Caco-2 (cell line): ENCODE results near the gene KRTAP29-1. TPM values are rescaled to one million over a fixed set of nuclear protein-coding genes. Genes with fewer than 3 reads are reported as not detected.
"Not testable (repeated sequence)": the region's sequence is repeated elsewhere in the genome, so short reads cannot be mapped to it uniquely, and the experiment has no call there.

Experiments used
- BruUV-seq: library from RNA; stranded (reverse); fragments of 400-500 nt; replicated peaks from 2 replicates; lab custom pipeline; 2021; lab: Mats Ljungman, UMichigan
- CTCF ChIA-PET: fragments of 300-600 bp; sonication (Branson Sonifier 250); formaldehyde crosslinking; loops from one replicate; lab custom pipeline; 2022; ENCODE audit warnings: antibody characterized with exemption; lab: Charles Lee
- POLR2A ChIA-PET: fragments of 300-600 bp; sonication (Branson Sonifier 250); formaldehyde crosslinking; loops from one replicate; lab custom pipeline; 2022; ENCODE audit warnings: antibody characterized with exemption; lab: Charles Lee
- DNase-seq, 2 experiments: peaks; one replicate each; pipeline versions ENCODE4 v3.0.0 to v3.0.0-alpha.2; 2020 to 2022
- H3K27me3 ChIP-seq: replicated peaks from 2 replicates; pipeline ENCODE4 v1.6.0; 2011; ENCODE audit warnings: low read length; ENCODE audit not compliant: control insufficient read depth, insufficient read depth
- H3K36me3 ChIP-seq: 2 replicates; pipeline ENCODE4 v1.5.1; 2011; ENCODE audit warnings: low read length; ENCODE audit not compliant: control insufficient read depth, insufficient read depth
- H3K4me1 ChIP-seq: fragments of 250-450 bp; sonication (Bioruptor Pico); 2 replicates; pipeline ENCODE4 v1.5.1; 2020; ENCODE audit warnings: mild to moderate bottlenecking
- H3K4me3 ChIP-seq: 2 replicates; pipeline ENCODE4 v1.5.1; 2011; ENCODE audit warnings: low read depth, mild to moderate bottlenecking, control low read depth, low read length
- H3K9me3 ChIP-seq: fragments of 250-450 bp; sonication (Bioruptor Pico); 2 replicates; pipeline ENCODE4 v1.5.1; 2020; ENCODE audit warnings: mild to moderate bottlenecking, moderate library complexity
- H3K27ac Mint-ChIP-seq: one replicate; pipeline ENCODE4 v1.8.0; 2022; ENCODE audit warnings: mixed read lengths; ENCODE audit not compliant: unreplicated experiment
- H3K27me3 Mint-ChIP-seq: one replicate; pipeline ENCODE4 v1.8.0; 2022; ENCODE audit warnings: mixed read lengths; ENCODE audit not compliant: insufficient read depth, unreplicated experiment
- H3K36me3 Mint-ChIP-seq: one replicate; pipeline ENCODE4 v1.8.0; 2022; ENCODE audit warnings: mild to moderate bottlenecking, mixed read lengths; ENCODE audit not compliant: insufficient read depth, unreplicated experiment
- H3K4me1 Mint-ChIP-seq: one replicate; pipeline ENCODE4 v1.8.0; 2022; ENCODE audit warnings: low read depth, mixed read lengths; ENCODE audit not compliant: unreplicated experiment
- H3K4me3 Mint-ChIP-seq: one replicate; pipeline ENCODE4 v1.8.0; 2022; ENCODE audit warnings: mild to moderate bottlenecking, moderate library complexity, mixed read lengths; ENCODE audit not compliant: unreplicated experiment
- H3K9me3 Mint-ChIP-seq: one replicate; pipeline ENCODE4 v1.8.0; 2022; ENCODE audit warnings: mixed read lengths; ENCODE audit not compliant: unreplicated experiment
- CTCF ChIP-seq, 2 experiments: fragments of 200-600 bp in 1 of 2; IDR thresholded peaks; 1 replicate in 1 of 2; 2 replicates in 1 of 2; pipeline versions ENCODE4 v1.5.1 to v1.8.0; 2011 to 2022; ENCODE audit warnings: antibody characterized with exemption in 1 of 2, control low read depth in 1 of 2, inconsistent platforms in 1 of 2, low read depth in 1 of 2, low read length in 1 of 2, mild to moderate bottlenecking in 1 of 2, moderate library complexity in 1 of 2; ENCODE audit not compliant: insufficient read depth in 1 of 2, severe bottlenecking in 1 of 2, unreplicated experiment in 1 of 2
- intact Hi-C: fragments of 100-400 bp; cut with micrococcal nuclease; formaldehyde crosslinking; loops from one replicate; pipeline ENCODE4 v1.10.0; 2022; ENCODE audit not compliant: unreplicated experiment
- total RNA-seq: library from RNA; stranded (reverse); gene quantifications from 2 replicates; pipeline ENCODE4 v1.2.3, GENCODE V29; 2022

The KRTAP29-1 gene
- total RNA-seq, 1 experiment from 2014 or later: not detected

- no peaks in the 10 kb centered on the region for H3K9me3 Mint-ChIP-seq
- H3K27ac Mint-ChIP-seq: no peak overlapping the region
- H3K27me3 Mint-ChIP-seq: peaks cover 7% of the 10 kb centered on the region
- ChIA-PET CTCF (no interaction called here), POLR2A (no interaction called here)
- H3K27me3 ChIP-seq: no peaks in the 10 kb centered on the region; the same call in 1 of the 2 replicates
- peaks cover 6% of the 10 kb centered on the region for H3K4me1 Mint-ChIP-seq
- intact Hi-C loops: no loop called here
- H3K4me3 Mint-ChIP-seq: no peak overlapping the region
- no peaks in the 10 kb centered on the region for H3K36me3 ChIP-seq
- TF ChIP-seq CTCF (IDR thresholded peaks at IDR 0.05; ENCODE audit: insufficient read depth in 1 of 2, low read depth in 1 of 2, low read length in 1 of 2, severe bottlenecking in 1 of 2, unreplicated experiment in 1 of 2): no peak
- no peaks in the 10 kb centered on the region for H3K4me1 ChIP-seq
- no peaks in the 10 kb centered on the region for H3K9me3 ChIP-seq
- no peak overlapping the region for H3K4me3 ChIP-seq
- no TSS peak for BruUV-seq
- DNase-seq: no peak
- H3K36me3 Mint-ChIP-seq: no peaks in the 10 kb centered on the region
Observed at GRCh38 chr17:41256291-41256685, 46.4 kb downstream of the KRTAP29-1 start.

DNA sequence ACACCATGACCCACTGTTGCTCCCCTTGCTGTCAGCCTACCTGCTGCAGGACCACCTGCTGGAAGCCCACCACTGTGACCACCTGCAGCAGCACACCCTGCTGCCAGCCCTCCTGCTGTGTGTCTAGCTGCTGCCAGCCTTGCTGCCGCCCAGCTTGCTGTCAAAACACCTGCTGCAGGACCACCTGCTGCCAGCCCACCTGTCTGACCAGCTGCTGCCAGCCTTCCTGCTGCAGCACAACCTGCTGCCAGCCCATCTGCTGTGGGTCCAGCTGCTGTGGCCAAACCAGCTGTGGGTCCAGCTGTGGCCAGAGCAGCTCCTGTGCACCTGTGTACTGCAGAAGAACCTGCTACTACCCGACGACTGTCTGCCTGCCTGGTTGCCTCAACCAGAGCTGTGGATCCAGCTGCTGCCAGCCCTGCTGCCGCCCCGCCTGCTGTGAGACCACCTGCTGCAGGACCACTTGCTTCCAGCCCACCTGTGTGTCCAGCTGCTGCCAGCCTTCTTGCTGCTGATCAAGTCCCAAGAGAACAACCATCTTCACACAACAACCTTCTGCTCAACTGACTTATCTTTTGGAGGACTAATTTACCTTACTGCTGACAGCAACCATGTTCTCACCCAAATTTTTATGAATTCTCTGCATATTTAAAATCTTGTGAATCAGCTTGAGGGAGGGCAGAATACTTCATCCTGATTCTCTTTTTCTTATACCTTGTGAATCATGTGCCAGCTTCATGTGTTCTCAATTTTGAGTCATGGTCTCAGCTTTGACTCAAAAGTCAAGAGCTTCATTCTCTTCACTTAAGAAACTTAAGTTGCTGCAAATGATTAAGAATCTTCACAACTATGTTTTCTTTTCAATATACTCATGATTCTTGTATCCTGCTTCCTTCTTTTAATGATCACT is 47.0 kb downstream of the KRTAP29-1 start, which contains the start of gene KRTAP9-9:
Gene KRTAP9-9, plus strand, starts transcription at position 4 of the 910 bp plus-strand sequence.
- H3K4me1 Mint-ChIP-seq, H3K4me3 ChIP-seq, POLR2A ChIA-PET, intact Hi-C loops, CTCF ChIA-PET, H3K9me3 ChIP-seq, BruUV-seq, H3K4me1 ChIP-seq, H3K36me3 ChIP-seq, H3K4me3 Mint-ChIP-seq, H3K36me3 Mint-ChIP-seq, H3K27me3 Mint-ChIP-seq, H3K27ac Mint-ChIP-seq, H3K27me3 ChIP-seq, DNase-seq, H3K9me3 Mint-ChIP-seq: not testable (repeated sequence)

GRCh38 chr17:41254861-41255260 is 47.8 kb downstream of the KRTAP29-1 start:
- intact Hi-C loops: no loop called here
- Mint-ChIP-seq H3K9me3 (no peaks in the 10 kb centered on the region), H3K4me3 (no peak overlapping the region), H3K27ac (no peak overlapping the region), H3K27me3 (peaks cover 12% of the 10 kb centered on the region), H3K36me3 (no peaks in the 10 kb centered on the region), H3K4me1 (peaks cover 6% of the 10 kb centered on the region)
- no TSS peak for BruUV-seq
- CTCF ChIA-PET: no interaction called here
- TF ChIP-seq CTCF (IDR thresholded peaks at IDR 0.05; ENCODE audit: insufficient read depth in 1 of 2, low read depth in 1 of 2, low read length in 1 of 2, severe bottlenecking in 1 of 2, unreplicated experiment in 1 of 2): no peak
- Histone ChIP-seq H3K27me3 (no peaks in the 10 kb centered on the region; the same call in 1 of the 2 replicates), H3K36me3 (no peaks in the 10 kb centered on the region), H3K4me3 (no peak overlapping the region), H3K4me1 (no peaks in the 10 kb centered on the region), H3K9me3 (no peaks in the 10 kb centered on the region)
- DNase-seq: no peak
- POLR2A ChIA-PET: no interaction called here

Other genes starting within 250 kb of the KRTAP29-1 start
- not detected in 2 replicates for gene KRTAP2-2, start 247.6 kb downstream of the KRTAP29-1 start, total RNA-seq
- gene KRTAP2-3, start 242.7 kb downstream of the KRTAP29-1 start, total RNA-seq: 3.7 and 4.9 TPM in 2 replicates
- not detected in 2 replicates for gene KRTAP2-4, start 237.0 kb downstream of the KRTAP29-1 start, total RNA-seq
- not detected in 2 replicates for gene KRTAP4-7, start 218.7 kb downstream of the KRTAP29-1 start, total RNA-seq
- gene KRTAP4-8, start 204.7 kb downstream of the KRTAP29-1 start, total RNA-seq: not detected in 2 replicates
- not detected in 2 replicates for gene KRTAP4-16, start 200.6 kb downstream of the KRTAP29-1 start, total RNA-seq
- not detected in 2 replicates for gene KRTAP4-9, start 197.5 kb downstream of the KRTAP29-1 start, total RNA-seq
- gene KRTAP4-11, start 184.5 kb downstream of the KRTAP29-1 start, total RNA-seq: not detected in 2 replicates
- gene KRTAP4-12, start 178.7 kb downstream of the KRTAP29-1 start, total RNA-seq: not detected in 2 replicates
- not detected in 2 replicates for gene KRTAP4-6, start 162.3 kb downstream of the KRTAP29-1 start, total RNA-seq
- not detected in 2 replicates for gene KRTAP4-5, start 153.0 kb downstream of the KRTAP29-1 start, total RNA-seq
- not detected in 2 replicates for gene KRTAP4-4, start 142.1 kb downstream of the KRTAP29-1 start, total RNA-seq
- gene KRTAP4-3, start 134.6 kb downstream of the KRTAP29-1 start, total RNA-seq: not detected in 2 replicates
- gene KRTAP4-2, start 124.6 kb downstream of the KRTAP29-1 start, total RNA-seq: not detected in 2 replicates
- gene KRTAP4-1, start 117.9 kb downstream of the KRTAP29-1 start, total RNA-seq: 0.49 TPM in 1 of 2 replicates, not detected in the other
- not detected in 2 replicates for gene KRTAP9-1, start 113.0 kb downstream of the KRTAP29-1 start, total RNA-seq
- not detected in 2 replicates for gene KRTAP9-2, start 76.2 kb downstream of the KRTAP29-1 start, total RNA-seq
- gene KRTAP9-3, start 70.4 kb downstream of the KRTAP29-1 start, total RNA-seq: not detected in 2 replicates
- not detected in 2 replicates for gene KRTAP9-8, start 64.9 kb downstream of the KRTAP29-1 start, total RNA-seq
- not detected in 2 replicates for gene KRTAP9-4, start 53.2 kb downstream of the KRTAP29-1 start, total RNA-seq
- not detected in 2 replicates for gene KRTAP9-9, start 47.5 kb downstream of the KRTAP29-1 start, total RNA-seq
- not detected in 2 replicates for gene KRTAP9-6, start 37.5 kb downstream of the KRTAP29-1 start, total RNA-seq
- not detected in 2 replicates for gene KRTAP9-7, start 27.2 kb downstream of the KRTAP29-1 start, total RNA-seq
- gene KRTAP16-1, start 6.5 kb upstream of the KRTAP29-1 start, total RNA-seq: not detected in 2 replicates
- gene KRTAP17-1, start 12.9 kb upstream of the KRTAP29-1 start, total RNA-seq: not detected in 2 replicates
- gene KRT33A, start 48.0 kb upstream of the KRTAP29-1 start, total RNA-seq: not detected in 2 replicates
- not detected in 2 replicates for gene KRT33B, start 67.0 kb upstream of the KRTAP29-1 start, total RNA-seq
- not detected in 2 replicates for gene KRT34, start 79.5 kb upstream of the KRTAP29-1 start, total RNA-seq
- gene KRT31, start 94.8 kb upstream of the KRTAP29-1 start, total RNA-seq: not detected in 2 replicates
- gene KRT37, start 121.7 kb upstream of the KRTAP29-1 start, total RNA-seq: not detected in 2 replicates
- gene KRT38, start 138.1 kb upstream of the KRTAP29-1 start, total RNA-seq: not detected in 2 replicates
- not detected in 2 replicates for gene KRT32, start 164.5 kb upstream of the KRTAP29-1 start, total RNA-seq
- gene KRT35, start 178.3 kb upstream of the KRTAP29-1 start, total RNA-seq: not detected in 2 replicates
- not detected in 2 replicates for gene KRT36, start 187.1 kb upstream of the KRTAP29-1 start, total RNA-seq
- gene KRT13, start 202.8 kb upstream of the KRTAP29-1 start, total RNA-seq: 0.35 TPM in 1 of 2 replicates, not detected in the other
- 5.3 and 10.5 TPM in 2 replicates for gene KRT15, start 216.0 kb upstream of the KRTAP29-1 start, total RNA-seq
- 975 and 1,121 TPM in 2 replicates for gene KRT19, start 225.5 kb upstream of the KRTAP29-1 start, total RNA-seq